ENCODE data around the gene AFAP1.

AFAP1 gene

DNA sequence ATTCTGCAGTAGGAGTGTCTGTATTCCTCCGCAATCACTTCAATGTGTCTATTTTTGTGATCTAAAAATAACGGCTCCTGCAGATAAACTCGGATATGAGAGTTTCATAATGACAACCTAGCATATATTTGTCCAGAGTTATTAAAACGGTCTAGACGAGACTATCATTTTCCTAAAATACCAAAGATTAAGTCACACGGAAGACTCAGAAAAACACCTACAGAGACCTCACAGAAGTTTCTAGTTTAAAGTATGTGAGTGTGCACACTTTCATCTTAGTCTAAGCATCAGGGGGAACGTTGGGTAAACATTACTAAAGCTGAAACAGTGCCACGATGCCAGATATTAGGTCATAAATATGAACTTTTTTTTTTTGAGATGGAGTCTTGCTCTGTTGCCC, 156.9 kb downstream of the AFAP1 start:
- DNase-seq (ENCODE audit: low read depth) = no peak

DNA sequence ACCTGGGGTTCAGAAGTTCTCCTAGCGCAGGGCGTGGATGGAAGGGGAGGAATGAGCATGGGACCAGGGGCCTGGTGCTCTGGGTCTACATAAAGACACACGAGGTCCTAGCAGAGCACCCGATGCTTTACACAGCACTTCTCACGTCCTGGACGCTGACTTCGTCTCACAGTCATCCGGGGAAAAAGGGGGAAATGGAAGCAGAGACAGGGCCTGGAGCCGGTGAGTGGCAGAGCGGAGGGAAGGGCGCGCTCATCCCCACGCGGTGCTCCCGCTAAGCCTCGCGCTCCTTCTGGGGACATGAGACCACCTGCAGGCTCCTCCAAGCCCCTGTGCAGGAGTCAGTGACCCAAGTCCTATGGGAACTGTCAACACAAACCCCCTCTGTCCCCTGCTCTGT, 157.7 kb downstream of the AFAP1 start:
- no peak for DNase-seq (ENCODE audit: low read depth)

GRCh38 chr4:7781366-7781765, 158.3 kb downstream of the AFAP1 start:
- DNase-seq (ENCODE audit: low read depth) = no peak

DNA sequence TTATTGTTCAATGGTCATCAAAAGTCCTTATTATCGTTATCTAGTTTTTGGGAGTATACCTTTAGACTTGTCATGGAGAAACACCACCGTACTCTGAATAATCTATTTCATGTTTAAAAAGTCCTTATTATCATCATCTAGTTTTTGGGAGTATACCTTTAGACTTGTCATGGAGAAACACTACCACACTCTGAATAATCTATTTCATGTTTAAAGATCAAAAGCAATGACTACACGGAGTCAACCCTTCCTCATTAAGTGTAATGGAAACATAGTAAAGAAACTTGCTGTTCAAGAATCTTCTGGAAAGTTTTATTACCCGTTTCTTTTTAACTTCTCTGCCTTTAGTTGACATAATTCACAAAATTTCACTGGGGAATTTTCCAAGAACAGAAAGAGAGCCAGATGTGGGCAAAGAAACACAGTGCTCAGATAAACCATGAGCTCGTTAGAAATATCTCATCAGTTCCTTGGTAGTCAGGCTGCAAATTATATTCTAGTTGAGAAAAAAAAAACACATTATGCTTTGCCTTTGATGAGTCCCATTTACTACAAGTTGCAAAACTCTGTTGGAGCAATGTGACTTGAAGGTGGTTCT, 158.8 kb downstream of the AFAP1 start:
- DNase-seq (ENCODE audit: low read depth) = no peak

DNA sequence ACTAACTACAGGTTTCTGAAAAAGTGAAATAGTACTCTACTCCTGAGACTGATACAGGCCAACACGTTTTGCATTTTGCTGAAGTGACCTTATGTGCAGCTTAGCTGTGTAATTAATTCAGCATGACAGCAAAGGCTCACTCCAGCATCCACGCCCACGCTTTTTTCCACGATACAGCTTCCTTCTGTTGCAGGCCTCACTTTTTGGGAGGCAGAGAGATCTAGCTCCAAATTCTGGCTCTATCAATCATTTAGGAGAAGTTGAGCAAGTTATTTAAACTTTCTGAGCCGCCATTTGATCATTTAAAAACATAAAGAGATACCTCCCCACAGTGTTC, 160.3 kb downstream of the AFAP1 start:
- no peak for DNase-seq (ENCODE audit: low read depth)

- no peak for DNase-seq (ENCODE audit: low read depth)
Observed at GRCh38 chr4:7778510-7779431, 160.9 kb downstream of the AFAP1 start.

DNA sequence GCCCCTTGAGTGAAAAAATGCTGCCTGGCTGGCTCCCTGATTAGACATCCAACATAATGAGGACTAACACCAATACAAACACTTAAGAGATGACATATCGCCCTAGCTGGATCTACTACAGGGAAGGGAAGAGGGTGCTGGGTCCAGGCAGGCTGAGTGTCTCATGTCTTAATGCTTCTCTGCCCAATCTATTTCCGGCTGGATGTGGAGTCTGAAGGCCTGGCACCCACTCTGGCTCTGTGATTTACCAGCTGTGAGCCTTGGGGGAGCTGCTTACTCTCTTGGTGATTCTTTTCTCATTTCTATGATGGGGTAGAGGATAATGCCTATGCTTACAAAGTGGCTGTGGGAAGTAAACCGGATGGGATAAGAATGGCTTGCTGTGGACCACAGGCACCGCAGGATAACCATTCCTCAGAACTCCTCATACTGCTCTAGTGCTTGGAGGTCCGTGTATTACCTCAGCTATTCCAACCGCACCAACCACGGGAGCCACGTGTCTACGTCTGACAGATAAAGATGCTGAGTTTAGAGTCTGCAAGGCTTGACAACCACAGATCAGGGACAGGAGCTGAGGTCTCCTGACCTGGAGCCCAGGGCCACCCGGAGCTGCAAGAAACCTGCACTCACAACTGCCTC, 161.7 kb downstream of the AFAP1 start:
- DNase-seq (ENCODE audit: low read depth) = no peak

DNA sequence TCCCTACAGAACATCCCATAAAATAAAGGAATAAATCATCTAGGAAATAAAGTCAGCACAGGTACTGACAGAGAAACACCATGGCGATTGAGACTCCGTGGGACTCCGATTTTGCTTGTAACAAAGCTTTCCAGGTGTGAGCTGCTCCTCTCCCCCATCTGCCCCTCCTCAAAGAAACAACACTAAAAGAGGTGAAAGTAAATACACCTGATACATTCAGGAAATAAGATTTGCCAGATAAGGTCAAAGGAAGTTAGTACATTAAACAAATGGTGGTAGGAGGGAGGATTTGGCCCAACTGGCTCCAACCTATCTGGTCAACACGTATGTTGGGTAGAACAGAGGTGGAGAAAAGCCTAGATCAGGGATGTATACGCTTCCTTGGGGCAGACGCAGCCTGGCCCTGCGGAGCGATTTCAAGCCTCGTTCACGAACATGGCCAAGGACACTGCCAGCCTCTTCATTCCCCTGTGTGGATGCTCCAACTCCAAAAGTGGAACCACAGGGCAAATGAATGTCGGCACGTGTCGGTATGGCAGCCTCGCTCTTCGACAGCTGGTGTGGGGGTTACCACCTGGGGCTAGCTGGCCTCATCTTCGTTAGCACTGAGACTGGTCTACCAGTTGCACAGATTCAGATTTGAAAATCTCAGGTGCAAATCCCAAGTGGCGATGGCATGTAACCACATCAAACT, 162.5 kb downstream of the AFAP1 start:
- no peak for DNase-seq (ENCODE audit: low read depth)

- DNase-seq (ENCODE audit: low read depth) = no peak
Observed at GRCh38 chr4:7775396-7775795, 164.3 kb downstream of the AFAP1 start.

GRCh38 chr4:7774301-7775294, 165.1 kb downstream of the AFAP1 start:
- no peak for DNase-seq (ENCODE audit: low read depth)

DNA sequence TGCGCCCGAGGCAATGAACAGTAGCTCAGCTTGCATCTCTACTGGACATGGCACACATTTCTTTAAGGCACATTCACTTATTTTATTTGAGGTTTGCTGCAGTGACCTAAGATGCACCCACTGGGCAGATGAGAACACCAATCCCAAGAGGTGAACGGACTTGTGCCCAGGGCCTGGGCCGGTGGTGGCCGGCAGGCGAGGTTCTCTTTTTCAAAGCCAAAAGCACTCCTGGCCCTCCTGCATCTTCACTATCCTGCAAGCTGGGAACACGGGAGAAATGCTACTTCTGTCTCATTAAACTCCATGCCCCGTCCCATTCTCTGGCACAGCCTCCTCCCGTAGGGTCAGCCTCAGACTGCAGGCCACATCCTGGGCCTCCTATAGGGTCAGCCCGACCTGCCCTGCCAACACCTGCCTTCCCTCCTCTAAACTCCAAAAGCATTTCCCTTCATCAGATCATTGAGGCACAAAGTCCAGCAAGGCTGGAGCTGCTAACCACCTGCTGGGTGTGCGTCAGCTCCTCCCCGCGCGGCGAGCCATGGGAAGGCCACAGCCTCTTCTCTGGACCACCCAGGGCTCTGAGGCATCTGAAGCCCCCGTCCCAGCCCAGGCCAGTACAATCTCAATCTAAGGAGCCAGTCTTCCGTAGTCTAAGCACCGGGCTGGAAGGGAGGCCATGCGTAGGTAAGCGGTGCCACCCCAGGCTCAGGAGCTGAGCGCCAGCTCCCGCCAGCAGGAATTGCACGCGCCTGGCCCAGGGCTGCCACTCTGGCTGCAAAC, 166.1 kb downstream of the AFAP1 start:
- no peak for DNase-seq (ENCODE audit: low read depth)

GRCh38 chr4:7772711-7773385, 166.8 kb downstream of the AFAP1 start:
- no peak for DNase-seq (ENCODE audit: low read depth)

GRCh38 chr4:7771541-7772507, 167.8 kb downstream of the AFAP1 start:
- no peak for DNase-seq (ENCODE audit: low read depth)

- no peak for DNase-seq (ENCODE audit: low read depth)
Observed at GRCh38 chr4:7771056-7771455, 168.6 kb downstream of the AFAP1 start.

DNA sequence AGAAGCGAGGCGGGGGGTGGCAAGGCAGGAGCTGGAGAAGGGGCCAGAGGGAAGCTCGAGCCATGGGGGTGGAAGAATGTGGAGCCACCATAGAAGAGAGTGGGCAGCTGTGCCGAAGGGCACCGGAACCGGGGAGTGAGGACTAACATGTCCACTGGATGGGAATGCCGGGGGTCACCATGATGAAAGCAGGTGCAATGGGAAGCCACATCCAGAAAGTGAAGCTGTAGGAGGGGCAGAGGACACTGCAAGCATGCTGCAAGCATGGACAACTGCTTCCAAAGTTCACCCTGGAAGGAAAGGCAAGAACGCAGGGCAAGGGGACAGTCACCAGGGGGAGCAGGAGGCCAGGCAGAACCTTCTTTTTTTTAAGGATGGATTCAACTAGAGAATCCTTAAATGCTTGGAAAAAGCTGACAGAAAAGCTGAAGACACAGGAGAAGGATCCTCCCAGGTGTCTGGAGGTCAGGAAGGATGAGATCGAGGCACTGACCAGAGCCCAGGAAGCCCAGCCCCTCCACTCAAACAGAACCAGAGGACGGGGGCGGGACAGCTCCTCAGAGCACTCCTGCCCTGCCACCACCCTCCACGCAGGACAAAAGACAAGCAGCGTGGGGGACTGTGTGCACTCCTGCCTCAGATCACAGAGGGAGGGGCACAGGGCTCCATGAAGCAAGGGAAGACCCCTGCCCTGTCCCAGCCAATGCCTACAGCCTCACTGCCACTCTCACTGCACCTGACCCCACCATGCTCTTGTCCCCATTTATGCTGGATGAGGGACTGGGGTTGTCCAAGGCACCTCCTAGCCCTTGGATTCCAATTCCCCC, 169.2 kb downstream of the AFAP1 start:
- no peak for DNase-seq (ENCODE audit: low read depth)

- no peak for DNase-seq (ENCODE audit: low read depth)
Observed at GRCh38 chr4:7769396-7770223, 170.1 kb downstream of the AFAP1 start.

DNA sequence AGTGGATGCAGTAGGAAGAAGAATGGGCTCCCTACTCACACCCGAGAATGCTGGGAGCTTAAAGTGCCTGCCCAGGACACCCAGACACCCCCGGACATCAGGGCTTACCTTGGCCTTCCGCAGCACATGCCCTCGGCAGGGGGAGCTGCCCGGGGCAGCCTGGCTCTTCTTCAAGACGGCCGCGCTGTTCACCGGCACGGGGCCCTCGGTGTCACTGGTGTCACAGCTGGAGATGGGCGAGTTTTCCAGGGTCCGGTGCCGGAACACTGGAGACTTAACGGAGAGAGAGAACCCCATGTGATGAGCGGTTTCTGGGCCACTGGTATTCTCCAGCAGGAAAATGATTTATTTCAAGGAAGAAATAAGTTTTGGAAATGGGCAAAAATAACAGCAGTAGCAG, 170.9 kb downstream of the AFAP1 start:
- no peak for DNase-seq (ENCODE audit: low read depth)
